Kidney capillary endothelial cell (primary cell): ENCODE measurements around the gene TCEANC.
"Not testable (repeated sequence)": the region's sequence is repeated elsewhere in the genome, so short reads cannot be mapped to it uniquely, and the experiment has no call there.

Experiments
- DNase-seq: peaks from one replicate; pipeline ENCODE4 v3.0.0-alpha.2; 2018; ENCODE audit warnings: low spot score

TCEANC gene, protein sequence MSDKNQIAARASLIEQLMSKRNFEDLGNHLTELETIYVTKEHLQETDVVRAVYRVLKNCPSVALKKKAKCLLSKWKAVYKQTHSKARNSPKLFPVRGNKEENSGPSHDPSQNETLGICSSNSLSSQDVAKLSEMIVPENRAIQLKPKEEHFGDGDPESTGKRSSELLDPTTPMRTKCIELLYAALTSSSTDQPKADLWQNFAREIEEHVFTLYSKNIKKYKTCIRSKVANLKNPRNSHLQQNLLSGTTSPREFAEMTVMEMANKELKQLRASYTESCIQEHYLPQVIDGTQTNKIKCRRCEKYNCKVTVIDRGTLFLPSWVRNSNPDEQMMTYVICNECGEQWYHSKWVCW

GRCh38 chrX:13652850-13653693 lies at the start of gene TCEANC:
Gene TCEANC (plus strand): TSS chrX:13653141. CDS start chrX:13662509, 9,368 bp downstream.
- peak; percentile 87 for DNase-seq

- no peak for DNase-seq
Observed at GRCh38 chrX:13605611-13606010, 47.3 kb upstream of the TCEANC start.

DNA sequence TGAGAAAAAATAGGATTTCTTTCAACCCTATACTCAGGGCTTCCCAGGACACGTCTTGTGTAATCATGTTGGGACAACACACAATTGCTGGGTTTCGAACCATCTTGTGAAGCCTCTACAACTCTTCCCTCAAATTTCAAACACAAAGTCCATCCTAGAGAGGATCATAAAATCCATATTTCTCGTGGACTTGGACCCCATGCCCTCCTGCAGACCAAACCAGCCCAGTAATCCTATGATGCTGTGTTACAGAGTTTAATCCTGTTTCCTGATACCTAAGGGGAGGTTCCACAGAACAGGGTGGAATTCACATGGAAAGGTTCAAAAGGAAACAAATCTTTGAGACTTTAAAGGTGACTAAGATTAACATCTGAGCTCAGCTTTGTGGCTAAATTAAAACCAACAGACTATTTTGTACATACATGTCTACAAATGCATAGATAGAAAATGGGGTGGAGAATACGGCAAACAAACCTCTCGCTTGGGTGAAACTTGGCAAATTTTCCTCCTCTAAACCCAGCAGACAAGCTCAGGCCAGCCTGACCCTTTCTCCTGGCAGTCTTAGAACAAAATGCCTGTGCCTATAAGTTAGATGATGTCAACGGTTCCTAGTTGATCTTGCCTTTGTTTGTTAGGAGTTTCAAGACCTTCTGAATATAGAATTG lies 45.5 kb upstream of the TCEANC start:
- no peak for DNase-seq

DNA sequence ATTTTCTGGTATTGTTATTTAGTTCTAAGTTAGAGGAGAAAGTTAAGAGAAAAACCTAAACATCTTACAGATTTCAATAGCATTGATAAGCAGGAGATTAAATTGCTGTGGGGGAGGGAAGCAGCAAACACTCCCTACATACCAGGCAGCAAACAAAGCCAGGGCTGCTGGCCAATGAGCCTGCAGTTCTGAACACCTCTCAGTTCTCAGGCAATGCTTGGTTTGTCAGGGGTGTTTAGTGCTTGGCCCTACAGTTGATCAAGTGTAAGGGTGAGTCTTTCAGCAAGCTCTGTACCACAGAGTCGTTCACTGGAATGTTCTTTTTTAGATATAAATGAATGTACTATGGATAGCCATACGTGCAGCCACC lies 45.0 kb upstream of the TCEANC start:
- no peak for DNase-seq

DNA sequence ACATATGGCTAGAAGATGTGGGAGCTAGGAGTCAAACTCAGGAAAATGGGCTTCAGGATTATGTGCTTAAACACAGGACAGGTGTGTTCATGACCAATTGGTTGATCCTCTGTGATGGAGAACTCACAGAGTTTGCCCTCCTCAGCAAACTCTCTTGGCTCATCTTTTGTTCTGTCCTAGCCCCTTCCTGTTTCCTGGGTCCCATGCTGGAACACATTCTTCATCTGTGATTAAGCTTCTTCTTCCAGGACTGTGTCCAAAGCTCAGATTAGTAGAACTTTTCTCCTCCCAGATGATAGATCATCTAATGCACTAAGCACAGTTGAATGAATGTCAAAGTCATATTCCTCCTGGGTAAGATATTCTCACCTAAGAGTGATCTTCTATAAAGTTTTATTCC lies 38.8 kb upstream of the TCEANC start:
- no peak for DNase-seq

DNA sequence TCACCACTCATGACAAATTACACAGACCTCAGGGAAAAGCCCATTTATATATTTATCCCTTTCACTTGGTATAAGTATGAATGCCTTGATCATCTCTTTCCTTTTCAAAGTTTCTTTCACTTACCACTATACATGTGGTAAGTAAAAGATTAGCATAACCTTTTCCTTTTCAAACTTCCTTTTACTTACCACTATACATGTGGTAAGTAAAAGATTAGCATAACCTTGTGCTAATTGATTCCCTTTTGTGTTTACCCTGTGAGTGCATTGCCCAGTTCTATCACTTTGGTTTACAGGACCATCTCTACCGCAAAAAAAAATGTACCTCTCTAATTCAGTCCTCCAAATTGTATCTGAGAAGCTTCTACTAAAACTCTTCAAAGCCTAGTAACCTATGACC lies 32.7 kb upstream of the TCEANC start:
- DNase-seq = no peak

GRCh38 chrX:13622401-13622964 lies 30.5 kb upstream of the TCEANC start:
- no peak for DNase-seq

DNA sequence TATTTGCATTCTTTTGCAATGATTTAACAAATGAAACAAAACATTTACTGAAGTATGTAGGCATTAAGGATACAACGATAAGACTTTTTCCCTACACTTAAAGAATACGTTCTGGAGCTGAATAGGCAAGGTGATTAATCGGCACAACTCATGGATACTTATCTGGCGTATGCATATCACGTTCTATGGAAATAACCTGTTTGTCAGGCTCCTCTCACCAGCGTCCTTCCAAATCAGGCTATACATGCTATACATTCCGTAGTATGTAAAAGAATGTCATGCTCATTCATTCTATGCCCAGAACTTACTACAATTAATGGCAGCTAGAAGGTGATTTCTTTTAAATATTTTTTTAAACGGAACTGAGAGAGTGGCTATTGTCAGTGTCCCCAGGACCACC lies 25.6 kb upstream of the TCEANC start:
- DNase-seq = no peak

GRCh38 chrX:13637224-13637623 lies 15.7 kb upstream of the TCEANC start:
- DNase-seq = not testable (repeated sequence)

DNA sequence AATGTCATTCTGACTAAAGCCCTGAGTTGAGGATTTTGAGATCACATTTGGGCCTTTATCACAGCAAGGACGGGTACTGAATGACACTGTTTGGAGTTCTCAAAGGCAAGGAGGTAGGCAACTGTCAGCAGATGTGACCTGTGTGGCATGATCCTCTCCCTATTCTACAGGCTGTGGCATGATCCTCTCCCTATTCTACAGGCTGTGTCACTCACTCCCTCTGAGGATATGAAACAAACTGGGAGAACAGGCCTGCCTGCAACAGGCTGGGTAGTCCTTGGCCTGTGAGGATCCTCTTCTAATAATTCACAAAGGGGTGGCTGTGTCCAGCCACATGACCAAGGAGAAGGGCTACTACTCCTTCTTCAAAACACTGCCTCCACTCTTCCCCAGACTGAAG lies 14.9 kb upstream of the TCEANC start:
- DNase-seq = no peak

DNA sequence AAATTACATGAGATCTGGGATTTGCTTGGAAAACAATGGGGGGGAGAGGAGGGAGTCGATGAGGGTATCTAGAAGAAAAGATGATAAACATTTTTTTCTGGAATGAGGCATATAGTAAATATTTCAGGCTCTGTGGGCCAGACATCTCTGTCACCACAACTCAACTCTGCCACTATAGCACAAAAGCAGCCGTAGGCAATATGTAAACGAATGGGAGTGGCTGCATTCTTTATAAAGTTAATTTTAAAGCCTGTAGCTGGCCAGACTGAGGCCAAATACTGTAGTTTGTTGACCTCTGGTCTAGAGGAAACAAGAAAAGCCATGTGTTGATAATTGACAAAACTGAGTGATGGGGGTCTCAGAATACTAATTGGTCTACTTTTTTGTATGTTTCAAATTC lies 14.1 kb upstream of the TCEANC start:
- DNase-seq = no peak

DNA sequence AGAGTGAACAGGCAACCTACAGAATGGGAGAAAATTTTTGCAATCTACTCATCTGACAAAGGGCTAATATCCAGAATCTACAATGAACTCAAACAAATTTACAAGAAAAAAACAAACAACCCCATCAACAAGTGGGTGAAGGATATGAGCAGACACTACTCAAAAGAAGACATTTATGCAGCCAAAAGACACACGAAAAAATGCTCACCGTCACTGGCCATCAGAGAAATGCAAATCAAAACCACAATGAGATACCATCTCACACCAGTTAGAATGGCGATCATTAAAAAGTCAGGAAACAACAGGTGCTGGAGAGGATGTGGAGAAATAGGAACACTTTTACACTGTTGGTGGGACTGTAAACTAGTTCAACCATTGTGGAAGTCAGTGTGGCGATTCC lies 11.3 kb upstream of the TCEANC start:
- DNase-seq = not testable (repeated sequence)

DNA sequence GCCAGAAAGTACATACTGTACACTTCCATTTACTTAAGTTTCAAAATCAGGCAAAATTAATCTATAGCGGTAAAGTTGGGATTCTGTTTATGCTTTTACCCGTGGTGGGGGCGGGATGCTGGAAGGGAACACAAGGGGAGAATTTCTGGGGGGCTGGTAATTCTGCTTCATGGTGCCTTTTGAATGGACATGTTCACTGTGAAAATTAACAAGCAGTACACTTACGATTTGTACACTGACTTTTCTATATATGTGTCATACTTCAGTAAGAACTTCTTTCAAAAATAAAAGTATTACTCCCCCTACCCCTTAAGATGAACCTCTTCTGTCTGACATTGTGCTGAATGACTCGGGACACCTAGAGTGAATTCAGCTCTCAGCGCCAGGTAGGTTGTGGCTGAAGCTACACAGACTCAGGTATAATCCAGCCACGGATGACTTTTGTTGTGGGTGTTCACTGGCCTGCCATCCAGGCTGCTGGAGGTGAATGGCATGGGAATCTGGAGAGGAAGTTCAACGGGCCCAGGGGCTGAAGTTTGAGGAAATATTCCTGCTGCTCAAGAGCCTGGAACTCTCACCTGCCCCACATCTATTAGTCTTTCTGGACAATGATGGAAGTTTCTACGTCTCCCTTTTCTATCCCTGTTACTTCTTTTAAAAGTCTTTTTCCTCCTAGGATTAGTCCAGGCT lies 7.3 kb upstream of the TCEANC start:
- no peak for DNase-seq

DNA sequence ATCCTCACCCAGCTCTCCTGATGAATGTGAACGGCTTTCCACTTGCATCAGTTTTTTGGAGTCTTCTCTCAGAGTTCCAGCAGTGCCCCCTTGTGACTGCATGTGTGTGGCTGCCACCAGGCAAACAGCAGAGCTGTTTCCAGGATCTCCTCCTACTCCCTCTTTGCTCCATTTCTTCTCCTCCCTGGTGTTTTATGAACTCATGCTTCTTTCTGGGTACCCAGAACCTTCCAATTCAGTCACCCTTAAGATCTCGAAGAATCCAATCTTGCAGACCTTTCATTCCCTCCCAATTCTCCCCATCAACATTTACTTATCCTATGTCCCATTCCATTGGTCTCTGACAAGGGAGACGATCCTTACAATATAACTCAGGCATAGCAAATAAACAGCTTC lies 6.8 kb upstream of the TCEANC start:
- DNase-seq = peak; percentile 32

DNA sequence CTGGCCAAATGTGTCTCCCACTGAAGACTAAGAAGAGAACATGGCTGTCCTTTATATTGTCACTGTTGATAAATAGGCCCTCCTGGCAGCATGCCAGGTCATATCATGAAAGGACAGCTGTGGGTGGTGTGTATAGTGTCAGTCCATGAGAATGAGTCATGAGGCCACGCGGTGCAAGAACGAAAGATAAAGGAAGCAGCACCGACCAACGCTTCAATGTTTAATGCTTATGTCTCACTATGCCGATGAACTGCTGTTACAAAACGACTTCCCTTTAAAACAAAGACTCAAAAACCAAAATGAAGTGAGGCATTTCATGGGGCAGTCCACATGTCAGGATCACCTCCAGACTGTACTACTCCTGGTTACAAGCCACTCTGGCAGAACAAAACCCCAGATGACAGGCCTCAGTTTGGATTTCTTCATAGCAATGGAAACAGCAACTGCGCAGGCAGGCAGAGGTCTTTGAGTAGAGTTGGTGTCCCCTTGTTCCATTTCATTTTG lies 5.2 kb upstream of the TCEANC start:
- DNase-seq = peak; percentile 41

- DNase-seq = not testable (repeated sequence)
Observed at GRCh38 chrX:13648336-13648735, 4.6 kb upstream of the TCEANC start.

- no peak for DNase-seq
Observed at GRCh38 chrX:13649838-13650237, 3.1 kb upstream of the TCEANC start.

DNA sequence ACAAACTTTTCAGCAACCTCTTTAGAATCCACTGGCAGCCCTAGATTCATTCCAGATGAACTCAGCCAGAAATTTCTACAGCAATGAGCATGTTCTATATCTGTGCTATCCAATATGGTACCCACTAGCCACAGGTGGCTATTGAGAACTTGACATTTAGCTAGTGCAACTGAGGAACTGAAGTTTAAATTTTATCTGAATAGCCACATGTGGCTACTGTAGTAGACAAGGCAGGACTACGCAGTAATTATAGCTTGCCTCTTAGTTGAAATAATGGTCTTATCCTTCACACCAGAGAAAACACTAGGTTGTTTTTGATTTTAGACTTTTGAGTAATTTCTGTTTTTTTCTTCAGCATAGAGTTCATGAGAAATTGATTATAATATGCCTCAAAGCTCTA lies 2.6 kb upstream of the TCEANC start:
- DNase-seq = no peak

DNA sequence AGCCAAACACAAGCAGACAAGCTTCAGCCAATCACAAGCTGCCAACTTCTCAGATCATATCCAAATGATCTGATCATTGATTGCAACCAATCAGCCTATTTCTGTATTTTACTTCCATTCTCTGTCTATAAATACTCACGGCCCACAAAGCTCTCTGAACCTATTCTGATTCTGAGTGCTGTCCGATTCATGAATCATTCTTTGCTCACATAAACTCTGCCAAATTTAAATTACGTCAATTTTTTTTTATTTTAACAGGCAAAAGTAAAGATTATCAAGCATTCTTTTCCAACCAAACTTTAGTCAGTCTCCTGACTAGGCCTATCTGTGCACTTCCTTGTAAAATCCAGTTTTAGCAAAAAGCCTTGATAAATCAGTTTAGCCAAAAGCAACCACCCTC lies 1.8 kb upstream of the TCEANC start:
- DNase-seq = no peak

DNA sequence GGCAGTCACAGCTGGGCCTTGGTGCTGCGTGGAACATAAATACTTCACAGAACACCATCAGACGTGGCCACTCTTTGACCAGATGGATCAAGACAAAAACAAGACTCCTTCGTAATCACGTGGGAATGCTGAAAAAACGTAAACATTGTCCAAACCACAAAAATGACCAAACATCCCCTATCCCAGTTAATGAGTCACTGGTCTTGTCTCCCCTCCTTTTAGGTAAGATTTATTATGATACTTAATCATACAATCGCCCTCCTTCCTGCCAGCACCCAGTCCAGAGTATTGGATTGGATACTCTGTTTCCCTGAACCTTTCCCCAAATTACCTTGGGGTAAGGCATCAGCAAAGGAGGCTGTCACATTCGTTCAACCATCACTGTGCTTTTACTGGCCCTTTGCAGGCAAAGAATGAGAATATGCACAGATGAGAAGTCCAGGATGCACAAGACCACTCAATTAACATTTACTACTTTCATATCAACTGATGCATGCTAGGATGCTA lies 601 bp upstream of the TCEANC start:
- DNase-seq = peak; percentile 30

- DNase-seq = no peak
Observed at GRCh38 chrX:13654116-13654515, 1.2 kb downstream of the TCEANC start.

DNA sequence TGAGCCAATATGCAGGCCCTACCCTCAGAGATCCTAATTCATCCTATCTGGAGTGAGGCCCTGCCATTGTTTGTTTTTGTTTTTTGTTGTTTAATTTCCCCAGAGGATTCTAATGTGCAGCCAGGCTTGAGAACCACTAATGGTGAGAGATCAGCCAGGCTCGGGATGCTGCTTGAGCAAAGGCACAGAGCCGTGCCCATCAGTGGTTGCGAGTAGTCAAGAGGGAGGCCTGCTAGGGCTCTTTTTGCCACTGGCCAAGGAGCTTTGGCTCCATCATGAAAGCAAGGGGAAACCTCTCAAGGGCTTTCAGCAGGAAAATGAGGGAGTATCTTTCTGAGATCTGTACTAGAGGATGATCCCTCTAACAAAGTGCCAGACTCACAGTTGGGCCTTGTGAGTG lies 2.7 kb downstream of the TCEANC start:
- DNase-seq = no peak
